Glomerular visceral epithelial cell (primary cell): ENCODE results near the gene MS4A13.
A peak's percentile ranks its signal among the peaks of the same experiment; 100 is the strongest.
"Not testable (repeated sequence)": the region's sequence is repeated elsewhere in the genome, so short reads cannot be mapped to it uniquely, and the experiment has no call there.

Experiments used
- DNase-seq: peaks from one replicate; pipeline ENCODE4 v3.0.0-alpha.2; 2016; ENCODE audit errors: extremely low spot score

Gene MS4A13

GRCh38 chr11:60530454-60531100 is 15.4 kb downstream of the MS4A13 start:
- no peak for DNase-seq

GRCh38 chr11:60532383-60532782 is 17.2 kb downstream of the MS4A13 start:
- not testable (repeated sequence) for DNase-seq

GRCh38 chr11:60538627-60539026 is 23.4 kb downstream of the MS4A13 start:
- not testable (repeated sequence) for DNase-seq

- DNase-seq = no peak
Measured at GRCh38 chr11:60544077-60544476, 28.9 kb downstream of the MS4A13 start.

- DNase-seq = no peak
Measured at GRCh38 chr11:60561254-60561653, 46.1 kb downstream of the MS4A13 start.

- DNase-seq = peak; percentile 20
Measured at GRCh38 chr11:60563553-60564235, 48.5 kb downstream of the MS4A13 start.

GRCh38 chr11:60566776-60567175 is 51.6 kb downstream of the MS4A13 start:
- DNase-seq = no peak

- peak; percentile 3 for DNase-seq
Measured at GRCh38 chr11:60570970-60571369, 55.8 kb downstream of the MS4A13 start.

- no peak for DNase-seq
Measured at GRCh38 chr11:60589611-60590010, 74.4 kb downstream of the MS4A13 start.
